Gastrocnemius medialis (tissue), 4 donors: Measurements from ENCODE around the gene EYS.

ENCODE experiments used
- POLR2A ChIP-seq, 2 donors: fragments of 450-650 bp; IDR thresholded peaks; one replicate each; pipeline ENCODE4 v1.6.1; 2017; ENCODE audit warnings: antibody characterized with exemption in 2 of 2, mild to moderate bottlenecking in 2 of 2, moderate library complexity in 2 of 2
- TF ChIP-seq, protein P1 (sequence below), 5 experiments: fragments of 450-650 bp in 3 of 5; fragments of 200-600 bp in 2 of 5; sonication (generic) in 2 of 5; IDR thresholded peaks in 4 of 5; conservative IDR thresholded peaks in 1 of 5; 1 replicate in 4 of 5; 2 replicates in 1 of 5; pipeline ENCODE4 v1.5.1; 2016 to 2019; ENCODE audit warnings: antibody characterized with exemption in 5 of 5, mild to moderate bottlenecking in 3 of 5, moderate library complexity in 3 of 5

DNA sequence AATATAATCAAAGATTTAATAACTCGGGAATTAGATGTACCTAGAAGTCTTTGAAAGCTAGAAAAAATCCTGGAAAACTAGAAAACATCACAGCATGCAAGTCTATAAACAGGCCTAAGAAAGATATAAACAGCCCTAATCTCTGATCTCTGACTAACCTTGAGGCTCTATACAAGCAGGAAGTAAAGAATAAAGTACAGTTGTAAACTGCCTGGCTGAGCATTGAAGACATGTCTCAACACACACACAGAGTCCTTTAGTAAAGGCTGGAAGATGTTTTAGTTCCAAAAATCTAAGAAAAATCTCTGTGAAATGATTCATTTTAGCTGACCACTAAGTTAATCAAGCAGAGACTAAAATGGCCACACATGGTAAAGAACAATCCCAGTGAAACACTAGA lies 774.5 kb downstream of the EYS start:
- TF ChIP-seq, protein P1, sequence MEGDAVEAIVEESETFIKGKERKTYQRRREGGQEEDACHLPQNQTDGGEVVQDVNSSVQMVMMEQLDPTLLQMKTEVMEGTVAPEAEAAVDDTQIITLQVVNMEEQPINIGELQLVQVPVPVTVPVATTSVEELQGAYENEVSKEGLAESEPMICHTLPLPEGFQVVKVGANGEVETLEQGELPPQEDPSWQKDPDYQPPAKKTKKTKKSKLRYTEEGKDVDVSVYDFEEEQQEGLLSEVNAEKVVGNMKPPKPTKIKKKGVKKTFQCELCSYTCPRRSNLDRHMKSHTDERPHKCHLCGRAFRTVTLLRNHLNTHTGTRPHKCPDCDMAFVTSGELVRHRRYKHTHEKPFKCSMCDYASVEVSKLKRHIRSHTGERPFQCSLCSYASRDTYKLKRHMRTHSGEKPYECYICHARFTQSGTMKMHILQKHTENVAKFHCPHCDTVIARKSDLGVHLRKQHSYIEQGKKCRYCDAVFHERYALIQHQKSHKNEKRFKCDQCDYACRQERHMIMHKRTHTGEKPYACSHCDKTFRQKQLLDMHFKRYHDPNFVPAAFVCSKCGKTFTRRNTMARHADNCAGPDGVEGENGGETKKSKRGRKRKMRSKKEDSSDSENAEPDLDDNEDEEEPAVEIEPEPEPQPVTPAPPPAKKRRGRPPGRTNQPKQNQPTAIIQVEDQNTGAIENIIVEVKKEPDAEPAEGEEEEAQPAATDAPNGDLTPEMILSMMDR (IDR thresholded peaks at IDR 0.05 in 4 of 5, conservative IDR thresholded peaks at IDR 0.05 in 1 of 5) = no peak
- TF ChIP-seq POLR2A (IDR thresholded peaks at IDR 0.05) = no peak
